Measurements from ENCODE around the gene DPPA3. TPM values are rescaled to one million over a fixed set of nuclear protein-coding genes. Genes with fewer than 3 reads are reported as not detected.

DPPA3 gene
- total RNA-seq, 1 donor from 2014 or later: not detected

GRCh38 chr12:7694556-7695236 lies 16.5 kb upstream of the DPPA3 start:
- DNase-seq (ENCODE audit: extremely low spot score, unreplicated experiment): no peak
- H3K9me3 Mint-ChIP-seq (ENCODE audit: unreplicated experiment): no peaks in the 10 kb centered on the region
- H3K4me1 Mint-ChIP-seq (ENCODE audit: unreplicated experiment): no peaks in the 10 kb centered on the region
- H3K36me3 Mint-ChIP-seq (ENCODE audit: unreplicated experiment): no peaks in the 10 kb centered on the region
- no peak for TF ChIP-seq CTCF (IDR thresholded peaks at IDR 0.05)
- no peaks in the 10 kb centered on the region for H3K27me3 Mint-ChIP-seq (ENCODE audit: unreplicated experiment)
- H3K4me3 Mint-ChIP-seq (ENCODE audit: unreplicated experiment): no peak overlapping the region
- H3K27ac Mint-ChIP-seq (ENCODE audit: unreplicated experiment): no peak overlapping the region

- no peak for TF ChIP-seq CTCF (IDR thresholded peaks at IDR 0.05)
- H3K27me3 Mint-ChIP-seq (ENCODE audit: unreplicated experiment): no peaks in the 10 kb centered on the region
- H3K4me3 Mint-ChIP-seq (ENCODE audit: unreplicated experiment): no peak overlapping the region
- no peaks in the 10 kb centered on the region for H3K9me3 Mint-ChIP-seq (ENCODE audit: unreplicated experiment)
- H3K4me1 Mint-ChIP-seq (ENCODE audit: unreplicated experiment): no peaks in the 10 kb centered on the region
- no peak overlapping the region for H3K27ac Mint-ChIP-seq (ENCODE audit: unreplicated experiment)
- DNase-seq (ENCODE audit: extremely low spot score, unreplicated experiment): no peak
- no peaks in the 10 kb centered on the region for H3K36me3 Mint-ChIP-seq (ENCODE audit: unreplicated experiment)
These were observed 16.0 kb upstream of the DPPA3 start for GRCh38 chr12:7695237-7695560.

- Mint-ChIP-seq H3K4me3 (ENCODE audit: unreplicated experiment) (no peak within 1 kb of the TSS), H3K36me3 (ENCODE audit: unreplicated experiment) (no peaks in the 10 kb centered on the region), H3K4me1 (ENCODE audit: unreplicated experiment) (no peaks in the 10 kb centered on the region), H3K27me3 (ENCODE audit: unreplicated experiment) (no peaks in the 10 kb centered on the region), H3K9me3 (ENCODE audit: unreplicated experiment) (no peaks in the 10 kb centered on the region), H3K27ac (ENCODE audit: unreplicated experiment) (no peak within 1 kb of the TSS)
- no peak for TF ChIP-seq CTCF (IDR thresholded peaks at IDR 0.05)
- DNase-seq (ENCODE audit: extremely low spot score, unreplicated experiment): no peak
These were observed 15.6 kb upstream of the DPPA3 start, which contains the start of gene GDF3 for GRCh38 chr12:7695566-7696197. TSS of gene GDF3 (minus strand) at chr12:7695775. CDS start at chr12:7695728, 47 bp downstream.

GRCh38 chr12:7705846-7706245 lies 5.4 kb upstream of the DPPA3 start:
- Mint-ChIP-seq H3K9me3 (ENCODE audit: unreplicated experiment) (no peaks in the 10 kb centered on the region), H3K4me1 (ENCODE audit: unreplicated experiment) (no peaks in the 10 kb centered on the region), H3K36me3 (ENCODE audit: unreplicated experiment) (no peaks in the 10 kb centered on the region), H3K4me3 (ENCODE audit: unreplicated experiment) (no peak overlapping the region), H3K27me3 (ENCODE audit: unreplicated experiment) (no peaks in the 10 kb centered on the region), H3K27ac (ENCODE audit: unreplicated experiment) (no peak overlapping the region)
- DNase-seq (ENCODE audit: extremely low spot score, unreplicated experiment): no peak
- TF ChIP-seq CTCF (IDR thresholded peaks at IDR 0.05): no peak

GRCh38 chr12:7709969-7710675 lies 1.1 kb upstream of the DPPA3 start:
- Mint-ChIP-seq H3K27ac (ENCODE audit: unreplicated experiment) (no peak overlapping the region), H3K36me3 (ENCODE audit: unreplicated experiment) (no peaks in the 10 kb centered on the region), H3K27me3 (ENCODE audit: unreplicated experiment) (no peaks in the 10 kb centered on the region), H3K9me3 (ENCODE audit: unreplicated experiment) (no peaks in the 10 kb centered on the region), H3K4me1 (ENCODE audit: unreplicated experiment) (no peaks in the 10 kb centered on the region), H3K4me3 (ENCODE audit: unreplicated experiment) (no peak overlapping the region)
- no peak for TF ChIP-seq CTCF (IDR thresholded peaks at IDR 0.05)
- no peak for DNase-seq (ENCODE audit: extremely low spot score, unreplicated experiment)
